SK-N-SH (cell line): ENCODE results near the gene PIK3R2. TPM values are rescaled to one million over a fixed set of nuclear protein-coding genes. Genes with fewer than 3 reads are reported as not detected.

ENCODE experiments used
- CTCF ChIA-PET: fragments of 300-600, 350-600 bp; formaldehyde crosslinking; extraction: SDS; loops from one replicate; lab custom pipeline; 2021; lab: Yijun Ruan, JAX
- POLR2A ChIA-PET: fragments of 350-600 bp; sonication (Branson Sonifier 250); formaldehyde crosslinking; extraction: SDS; loops from one replicate; lab custom pipeline; 2020; ENCODE audit warnings: antibody characterized with exemption, inconsistent platforms; lab: Yijun Ruan, JAX
- DNase-seq: peaks from one replicate; pipeline ENCODE4 v3.0.0; 2012
- H2AFZ ChIP-seq: fragments of 200-600 bp; sonication (generic); 2 replicates; pipeline ENCODE4 v1.8.1; 2016; ENCODE audit warnings: antibody characterized with exemption, mild to moderate bottlenecking, low read depth
- H3F3A ChIP-seq: fragments of 200-600 bp; sonication (generic); replicated peaks from 2 replicates; pipeline ENCODE3; 2016; ENCODE audit warnings: antibody characterized with exemption, mild to moderate bottlenecking; ENCODE audit not compliant: insufficient read depth
- H3K27ac ChIP-seq, 2 experiments: fragments of 200-500 bp in 1 of 2; fragments of 200-600 bp in 1 of 2; sonication (Bioruptor generic) in 1 of 2; sonication (generic), shearing (Covaris generic) in 1 of 2; 2 replicates each; pipeline versions ENCODE4 v1.5.1 to v1.6.1; 2014 to 2016; ENCODE audit warnings: low read depth in 2 of 2, inconsistent platforms in 1 of 2, low read length in 1 of 2, mild to moderate bottlenecking in 1 of 2, mixed read lengths in 1 of 2
- H3K27me3 ChIP-seq: fragments of 200-600 bp; sonication (generic), shearing (Covaris generic); 2 replicates; pipeline ENCODE4 v1.6.1; 2016; ENCODE audit warnings: mixed run types; ENCODE audit not compliant: insufficient read depth
- H3K36me3 ChIP-seq, 2 experiments: fragments of 200-500 bp in 1 of 2; fragments of 200-600 bp in 1 of 2; sonication (Bioruptor generic) in 1 of 2; sonication (generic) in 1 of 2; replicated peaks in 1 of 2; 2 replicates each; pipeline versions ENCODE3 to v1.5.1; 2014 to 2016; ENCODE audit warnings: low read length in 1 of 2, mild to moderate bottlenecking in 1 of 2; ENCODE audit not compliant: insufficient read depth in 2 of 2, control insufficient read depth in 1 of 2
- H3K4me1 ChIP-seq, 2 experiments: fragments of 200-500 bp in 1 of 2; fragments of 200-600 bp in 1 of 2; sonication (Bioruptor generic) in 1 of 2; sonication (generic), shearing (Covaris generic) in 1 of 2; 2 replicates each; pipeline versions ENCODE4 v1.5.1 to v1.6.1; 2014 to 2016; ENCODE audit warnings: low read depth in 1 of 2, low read length in 1 of 2, mixed run types in 1 of 2; ENCODE audit not compliant: insufficient read depth in 2 of 2, control insufficient read depth in 1 of 2
- H3K4me2 ChIP-seq: fragments of 200-600 bp; sonication (generic), shearing (Covaris generic); 2 replicates; pipeline ENCODE4 v1.6.1; 2017; ENCODE audit warnings: mixed run types
- H3K4me3 ChIP-seq, 2 experiments: fragments of 200-500 bp in 1 of 2; fragments of 200-600 bp in 1 of 2; sonication (Bioruptor generic) in 1 of 2; sonication (generic), shearing (Covaris generic) in 1 of 2; 2 replicates each; pipeline versions ENCODE4 v1.5.1 to v1.8.1; 2014 to 2016; ENCODE audit warnings: low read depth in 2 of 2, inconsistent platforms in 1 of 2, low read length in 1 of 2, mild to moderate bottlenecking in 1 of 2, mixed read lengths in 1 of 2, moderate library complexity in 1 of 2
- H3K79me2 ChIP-seq: fragments of 200-600 bp; sonication (generic); 2 replicates; pipeline ENCODE4 v1.8.1; 2017; ENCODE audit warnings: mild to moderate bottlenecking; ENCODE audit not compliant: insufficient read depth
- H3K9ac ChIP-seq: fragments of 200-600 bp; sonication (generic); 2 replicates; pipeline ENCODE4 v1.6.1; 2017; ENCODE audit warnings: mixed run types
- H3K9me2 ChIP-seq: fragments of 200-600 bp; sonication (generic); 2 replicates; pipeline ENCODE4 v1.6.1; 2017; ENCODE audit warnings: mixed run types
- H3K9me3 ChIP-seq: fragments of 200-600 bp; sonication (generic); 2 replicates; pipeline ENCODE4 v1.6.1; 2017; ENCODE audit warnings: mixed run types, mild to moderate bottlenecking, moderate library complexity
- H4K20me1 ChIP-seq: fragments of 200-600 bp; sonication (generic); 2 replicates; pipeline ENCODE4 v1.6.1; 2017; ENCODE audit warnings: mild to moderate bottlenecking, mixed run types; ENCODE audit not compliant: insufficient read depth
- EP300 ChIP-seq, 2 experiments: IDR thresholded peaks; 2 replicates each; pipeline versions ENCODE4 v1.4.0 to v1.6.1; 2012; ENCODE audit warnings: borderline replicate concordance in 1 of 2, low read depth in 1 of 2, low read length in 1 of 2
- FOSL2 ChIP-seq: IDR thresholded peaks from 2 replicates; pipeline ENCODE4 v1.4.0; 2012; ENCODE audit warnings: low read depth, mild to moderate bottlenecking, moderate library complexity, borderline replicate concordance
- GABPA ChIP-seq: IDR thresholded peaks from 2 replicates; pipeline ENCODE4 v1.4.0; 2012; ENCODE audit warnings: low read depth, mild to moderate bottlenecking
- GATA2 ChIP-seq: sonication (generic); formaldehyde crosslinking; IDR thresholded peaks from 2 replicates; pipeline ENCODE4 v1.5.0; 2020; ENCODE audit warnings: mild to moderate bottlenecking, missing genetic modification reagents
- MAX ChIP-seq: IDR thresholded peaks from 2 replicates; pipeline ENCODE4 v1.4.0; 2012; ENCODE audit warnings: low read depth
- MEF2A ChIP-seq: IDR thresholded peaks from 2 replicates; pipeline ENCODE4 v1.4.0; 2012; ENCODE audit warnings: low read depth, borderline replicate concordance
- NRF1 ChIP-seq: IDR thresholded peaks from 2 replicates; pipeline ENCODE4 v1.6.1; 2012; ENCODE audit warnings: low read depth, mild to moderate bottlenecking, low read length
- PBX3 ChIP-seq: IDR thresholded peaks from 2 replicates; pipeline ENCODE4; 2012
- RFX5 ChIP-seq: IDR thresholded peaks from 2 replicates; pipeline ENCODE4 v1.6.1; 2012; ENCODE audit warnings: mild to moderate bottlenecking, improper control_type of control experiment, low read length
- SMC3 ChIP-seq: IDR thresholded peaks from 2 replicates; pipeline ENCODE4 v1.6.1; 2012; ENCODE audit warnings: low read depth, low read length, improper control_type of control experiment
- TAF1 ChIP-seq: IDR thresholded peaks from 2 replicates; pipeline ENCODE4 v1.6.1; 2012; ENCODE audit warnings: low read depth, mild to moderate bottlenecking, low read length, moderate library complexity, borderline replicate concordance
- WGBS: methylation state at CpG from one replicate; pipeline ENCODE4 v1.1.6; 2017; ENCODE audit warnings: low lambda C conversion rate; 5-methylcytosine and 5-hydroxymethylcytosine counted together
- polyA plus RNA-seq, 3 experiments: library from polyadenylated mRNA; depleted of rRNA; stranded (reverse); fragments of >200 nt; gene quantifications; 2 replicates each; pipeline ENCODE4 v1.2.3, GENCODE V29; 2012

Gene PIK3R2
- polyA plus RNA-seq, 1 of the 3 experiments (the other 2 are of a cell fraction), result 36.6 TPM

- no peak overlapping the region; a peak in 1 of 4 replicates for H3K27ac ChIP-seq
- H3K9me2 ChIP-seq, result no peaks in the 10 kb centered on the region
- H3K4me2 ChIP-seq, result peak overlapping the region; percentile 97
- no peak for DNase-seq
- peaks cover 0 to 2% of the 10 kb centered on the region in 2 experiments for H3K36me3 ChIP-seq
- H3K79me2 ChIP-seq, result no peaks in the 10 kb centered on the region
- H3F3A ChIP-seq, result peaks cover 3% of the 10 kb centered on the region
- no peaks in the 10 kb centered on the region for H3K9me3 ChIP-seq
- peak overlapping the region; percentile 70 for H2AFZ ChIP-seq
- ChIA-PET POLR2A (interaction anchor here (1.0 kb wide), 1 partner anchor 15 kb away, joined by 3 read pairs; no protein-coding TSS in a partner anchor), CTCF (interaction anchor here (0.6 to 3.2 kb wide), 10 partner anchors 9 to 134 kb away, joined by 3 to 16 read pairs (median 4); partner anchors contain the start of gene PIK3R2)
- 29% methylated on average over 14 of the region's 14 CpGs for WGBS
- no peaks in the 10 kb centered on the region for H4K20me1 ChIP-seq
- peaks cover 3 to 13% of the 10 kb centered on the region in 2 experiments; a peak in 2 of 4 replicates for H3K4me1 ChIP-seq
- H3K27me3 ChIP-seq, result no peaks in the 10 kb centered on the region
- peak overlapping the region; percentile 56 to 73 for H3K4me3 ChIP-seq
- peak overlapping the region; percentile 78 for H3K9ac ChIP-seq
- TF ChIP-seq EP300 (IDR thresholded peaks at IDR 0.05; ENCODE audit: borderline replicate concordance in 1 of 2, low read depth in 1 of 2, low read length in 1 of 2) (no peak), NRF1 (no peak), MAX (no peak)
Observed at GRCh38 chr19:18118420-18119012, 34.4 kb upstream of the PIK3R2 start.

GRCh38 chr19:18119013-18119716 is 33.8 kb upstream of the PIK3R2 start:
- H3K4me1 ChIP-seq, result peaks cover 3 to 13% of the 10 kb centered on the region in 2 experiments; a peak in 2 of 4 replicates
- H3F3A ChIP-seq, result peaks cover 3% of the 10 kb centered on the region
- H3K27ac ChIP-seq, result no peak overlapping the region
- no peak overlapping the region for H2AFZ ChIP-seq
- H3K27me3 ChIP-seq, result no peaks in the 10 kb centered on the region
- no peak for TF ChIP-seq GABPA
- TF ChIP-seq GATA2, result no peak
- no peak for TF ChIP-seq RFX5
- no peak for TF ChIP-seq PBX3
- TF ChIP-seq FOSL2, result no peak
- no peak for TF ChIP-seq SMC3
- no peak for TF ChIP-seq TAF1
- no peak for TF ChIP-seq MEF2A
- WGBS, result 89% methylated on average over 8 of the region's 13 CpGs
- H4K20me1 ChIP-seq, result no peaks in the 10 kb centered on the region
- no peak overlapping the region for H3K9ac ChIP-seq
- CTCF ChIA-PET, result interaction anchor here (0.6 to 3.2 kb wide), 8 partner anchors 8 to 48 kb away, joined by 3 to 16 read pairs (median 4); partner anchors contain the start of gene PIK3R2
- peaks cover 0 to 8% of the 10 kb centered on the region in 2 experiments for H3K36me3 ChIP-seq
- H3K4me2 ChIP-seq, result peak overlapping the region; percentile 97; the same call in 1 of the 2 replicates
- DNase-seq, result no peak
- H3K4me3 ChIP-seq, result no peak overlapping the region
- H3K79me2 ChIP-seq, result no peaks in the 10 kb centered on the region
- H3K9me2 ChIP-seq, result no peaks in the 10 kb centered on the region
- H3K9me3 ChIP-seq, result no peaks in the 10 kb centered on the region
- POLR2A ChIA-PET, result interaction anchor here (1.0 kb wide), 1 partner anchor 15 kb away, joined by 3 read pairs; no protein-coding TSS in a partner anchor
